Measurements from ENCODE around the gene GCNA.

GRCh38 chrX:71549986-71550385 is 28.3 kb upstream of the GCNA start:
- TF ChIP-seq ZSCAN21 (CRISPR knock-in tag; IDR thresholded peaks at IDR 0.05; ENCODE audit: borderline replicate concordance) (no peak), ETV6 (CRISPR knock-in tag; conservative IDR thresholded peaks at IDR 0.05) (no peak)
- TF ChIP-seq, protein P1, sequence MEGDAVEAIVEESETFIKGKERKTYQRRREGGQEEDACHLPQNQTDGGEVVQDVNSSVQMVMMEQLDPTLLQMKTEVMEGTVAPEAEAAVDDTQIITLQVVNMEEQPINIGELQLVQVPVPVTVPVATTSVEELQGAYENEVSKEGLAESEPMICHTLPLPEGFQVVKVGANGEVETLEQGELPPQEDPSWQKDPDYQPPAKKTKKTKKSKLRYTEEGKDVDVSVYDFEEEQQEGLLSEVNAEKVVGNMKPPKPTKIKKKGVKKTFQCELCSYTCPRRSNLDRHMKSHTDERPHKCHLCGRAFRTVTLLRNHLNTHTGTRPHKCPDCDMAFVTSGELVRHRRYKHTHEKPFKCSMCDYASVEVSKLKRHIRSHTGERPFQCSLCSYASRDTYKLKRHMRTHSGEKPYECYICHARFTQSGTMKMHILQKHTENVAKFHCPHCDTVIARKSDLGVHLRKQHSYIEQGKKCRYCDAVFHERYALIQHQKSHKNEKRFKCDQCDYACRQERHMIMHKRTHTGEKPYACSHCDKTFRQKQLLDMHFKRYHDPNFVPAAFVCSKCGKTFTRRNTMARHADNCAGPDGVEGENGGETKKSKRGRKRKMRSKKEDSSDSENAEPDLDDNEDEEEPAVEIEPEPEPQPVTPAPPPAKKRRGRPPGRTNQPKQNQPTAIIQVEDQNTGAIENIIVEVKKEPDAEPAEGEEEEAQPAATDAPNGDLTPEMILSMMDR (CRISPR knock-in tag; IDR thresholded peaks at IDR 0.05) = no peak
- TF ChIP-seq, protein P2, sequence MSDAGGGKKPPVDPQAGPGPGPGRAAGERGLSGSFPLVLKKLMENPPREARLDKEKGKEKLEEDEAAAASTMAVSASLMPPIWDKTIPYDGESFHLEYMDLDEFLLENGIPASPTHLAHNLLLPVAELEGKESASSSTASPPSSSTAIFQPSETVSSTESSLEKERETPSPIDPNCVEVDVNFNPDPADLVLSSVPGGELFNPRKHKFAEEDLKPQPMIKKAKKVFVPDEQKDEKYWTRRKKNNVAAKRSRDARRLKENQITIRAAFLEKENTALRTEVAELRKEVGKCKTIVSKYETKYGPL (CRISPR knock-in tag; IDR thresholded peaks at IDR 0.05) = no peak
